PC-9 (cell line): Measurements from ENCODE around the gene GIT1. TPM values are rescaled to one million over a fixed set of nuclear protein-coding genes. Genes with fewer than 3 reads are reported as not detected.

Experiments
- BruUV-seq: library from RNA; stranded (reverse); fragments of 400-500 nt; replicated peaks from 2 replicates; lab custom pipeline; 2021; lab: Mats Ljungman, UMichigan
- CTCF ChIA-PET: fragments of 300-600 bp; sonication (Branson Sonifier 250); formaldehyde crosslinking; loops from one replicate; lab custom pipeline; 2022; ENCODE audit warnings: antibody characterized with exemption; lab: Charles Lee
- POLR2A ChIA-PET: fragments of 300-600 bp; sonication (Branson Sonifier 250); formaldehyde crosslinking; loops from one replicate; lab custom pipeline; 2022; ENCODE audit warnings: antibody characterized with exemption; ENCODE audit not compliant: unreplicated experiment; lab: Charles Lee
- DNase-seq, 2 experiments: peaks; one replicate each; pipeline versions ENCODE4 v3.0.0 to v3.0.0-alpha.2; 2015 to 2022; ENCODE audit warnings: mixed read lengths in 1 of 2
- H2AFZ ChIP-seq: fragments of 200-600 bp; sonication (generic); 2 replicates; pipeline ENCODE4 v1.8.1; 2017; ENCODE audit warnings: antibody characterized with exemption
- H3F3A ChIP-seq: fragments of 200-600 bp; sonication (generic); 2 replicates; pipeline ENCODE4 v1.8.1; 2017; ENCODE audit warnings: antibody characterized with exemption, mild to moderate bottlenecking, low read depth; ENCODE audit not compliant: insufficient read depth
- H3K27ac ChIP-seq: fragments of 200-600 bp; sonication (generic); 2 replicates; pipeline ENCODE4 v1.6.1; 2016; ENCODE audit warnings: mixed run types
- H3K27me3 ChIP-seq: fragments of 200-600 bp; sonication (generic); 2 replicates; pipeline ENCODE4 v1.6.1; 2016; ENCODE audit warnings: low read depth, mixed run types; ENCODE audit not compliant: insufficient read depth
- H3K36me3 ChIP-seq: fragments of 200-600 bp; sonication (generic); 2 replicates; pipeline ENCODE4 v1.6.1; 2016; ENCODE audit warnings: low read depth, mixed run types
- H3K4me1 ChIP-seq: fragments of 200-600 bp; sonication (generic); replicated peaks from 2 replicates; pipeline ENCODE4 v1.6.1; 2016; ENCODE audit warnings: mixed run types; ENCODE audit not compliant: insufficient read depth
- H3K4me2 ChIP-seq: fragments of 200-600 bp; sonication (generic); 2 replicates; pipeline ENCODE4 v1.6.1; 2017; ENCODE audit warnings: mixed run types
- H3K4me3 ChIP-seq: fragments of 200-600 bp; sonication (generic); 2 replicates; pipeline ENCODE4 v1.6.1; 2016; ENCODE audit warnings: mixed run types
- H3K79me2 ChIP-seq: fragments of 200-600 bp; sonication (generic); 2 replicates; pipeline ENCODE4 v1.6.1; 2017; ENCODE audit warnings: low read depth, mixed run types
- H3K9me2 ChIP-seq: fragments of 200-600 bp; sonication (generic); 2 replicates; pipeline ENCODE4 v1.8.1; 2017; ENCODE audit warnings: mild to moderate bottlenecking; ENCODE audit not compliant: insufficient read depth
- H3K9me3 ChIP-seq: fragments of 200-600 bp; sonication (generic); 2 replicates; pipeline ENCODE4 v1.8.1; 2016; ENCODE audit warnings: low read depth; ENCODE audit not compliant: insufficient read depth
- H4K20me1 ChIP-seq: fragments of 200-600 bp; sonication (generic); 2 replicates; pipeline ENCODE4 v1.8.1; 2017; ENCODE audit not compliant: insufficient read depth
- CTCF ChIP-seq: fragments of 200-600 bp; sonication (generic); conservative IDR thresholded peaks from 2 replicates; pipeline ENCODE4 v1.6.1; 2017; ENCODE audit warnings: mixed run types, antibody characterized with exemption, mild to moderate bottlenecking, moderate library complexity
- EZH2 ChIP-seq: fragments of 200-600 bp; sonication (generic); IDR thresholded peaks from 2 replicates; pipeline ENCODE4 v1.8.0; 2017; ENCODE audit warnings: antibody characterized with exemption, low read depth
- intact Hi-C: fragments of 100-400 bp; cut with micrococcal nuclease; formaldehyde crosslinking; loops from one replicate; pipeline ENCODE4 v1.10.0; 2022; ENCODE audit not compliant: unreplicated experiment
- total RNA-seq: library from RNA; stranded (reverse); gene quantifications from 2 replicates; pipeline ENCODE4 v1.2.3, GENCODE V29; 2021

GIT1 gene
- total RNA-seq, 1 experiment from 2014 or later, result 84.8 TPM

GRCh38 chr17:29610395-29610794 is 20.9 kb upstream of the GIT1 start:
- no peaks in the 10 kb centered on the region for H3K9me3 ChIP-seq
- H4K20me1 ChIP-seq, result 0 out of 2 replicates have a peak, but pooled peaks cover 3% of the 10 kb centered on the region
- ChIA-PET CTCF (interaction anchor here (0.6 kb wide), 1 partner anchor 198 kb away, joined by 10 read pairs; no protein-coding TSS in a partner anchor), POLR2A (no interaction called here)
- no peaks in the 10 kb centered on the region for H3K9me2 ChIP-seq
- H3K27ac ChIP-seq, result no peak overlapping the region
- no peak overlapping the region for H3K4me2 ChIP-seq
- no peak for DNase-seq
- H3K36me3 ChIP-seq, result no peaks in the 10 kb centered on the region
- H2AFZ ChIP-seq, result no peak overlapping the region
- H3F3A ChIP-seq, result no peaks in the 10 kb centered on the region; the same call in 1 of the 2 replicates
- no peak for TF ChIP-seq CTCF
- no peak for TF ChIP-seq EZH2
- no peaks in the 10 kb centered on the region for H3K27me3 ChIP-seq
- no TSS peak for BruUV-seq
- no peaks in the 10 kb centered on the region for H3K4me1 ChIP-seq
- H3K79me2 ChIP-seq, result no peaks in the 10 kb centered on the region
- no peak overlapping the region for H3K4me3 ChIP-seq
- intact Hi-C loops, result no loop called here

- no TSS peak for BruUV-seq
- Histone ChIP-seq H3K79me2 (no peaks in the 10 kb centered on the region; the same call in 1 of the 2 replicates), H3K27me3 (no peaks in the 10 kb centered on the region), H3K27ac (no peak overlapping the region), H2AFZ (no peak overlapping the region), H3K9me2 (no peaks in the 10 kb centered on the region), H4K20me1 (0 out of 2 replicates have a peak, but pooled peaks cover 3% of the 10 kb centered on the region), H3K4me1 (no peaks in the 10 kb centered on the region), H3K36me3 (no peaks in the 10 kb centered on the region), H3K4me2 (no peak overlapping the region), H3K4me3 (no peak overlapping the region), H3F3A (no peaks in the 10 kb centered on the region; the same call in 1 of the 2 replicates), H3K9me3 (no peaks in the 10 kb centered on the region)
- DNase-seq, result no peak
- no peak for TF ChIP-seq EZH2
- TF ChIP-seq CTCF, result no peak
- ChIA-PET CTCF (no interaction called here), POLR2A (no interaction called here)
- intact Hi-C loops, result no loop called here
These were observed 19.5 kb upstream of the GIT1 start for GRCh38 chr17:29608986-29609385.

GRCh38 chr17:29607557-29608195 is 18.2 kb upstream of the GIT1 start:
- Histone ChIP-seq H3F3A (no peaks in the 10 kb centered on the region; the same call in 1 of the 2 replicates), H3K4me3 (no peak overlapping the region), H3K27ac (no peak overlapping the region), H4K20me1 (0 out of 2 replicates have a peak, but pooled peaks cover 3% of the 10 kb centered on the region), H3K27me3 (no peaks in the 10 kb centered on the region), H3K79me2 (no peaks in the 10 kb centered on the region; the same call in 1 of the 2 replicates), H2AFZ (no peak overlapping the region), H3K9me2 (no peaks in the 10 kb centered on the region), H3K36me3 (no peaks in the 10 kb centered on the region), H3K4me1 (no peaks in the 10 kb centered on the region), H3K9me3 (no peaks in the 10 kb centered on the region), H3K4me2 (no peak overlapping the region)
- BruUV-seq, result no TSS peak
- ChIA-PET CTCF (no interaction called here), POLR2A (no interaction called here)
- TF ChIP-seq CTCF (no peak), EZH2 (no peak)
- intact Hi-C loops, result no loop called here
- no peak for DNase-seq
